ENCODE measurements around the gene PRAMEF18.
"Not testable (repeated sequence)": the region's sequence is repeated elsewhere in the genome, so short reads cannot be mapped to it uniquely, and the experiment has no call there.

- not testable (repeated sequence) for TF ChIP-seq CTCF, MYC (IDR thresholded peaks at IDR 0.05; ENCODE audit: low read depth, low read length)
These were observed 24.6 kb downstream of the PRAMEF18 start, which contains the start of gene PRAMEF13 for GRCh38 chr1:13201309-13201708.
